ENCODE measurements around the gene CUX1.

CUX1 gene

DNA sequence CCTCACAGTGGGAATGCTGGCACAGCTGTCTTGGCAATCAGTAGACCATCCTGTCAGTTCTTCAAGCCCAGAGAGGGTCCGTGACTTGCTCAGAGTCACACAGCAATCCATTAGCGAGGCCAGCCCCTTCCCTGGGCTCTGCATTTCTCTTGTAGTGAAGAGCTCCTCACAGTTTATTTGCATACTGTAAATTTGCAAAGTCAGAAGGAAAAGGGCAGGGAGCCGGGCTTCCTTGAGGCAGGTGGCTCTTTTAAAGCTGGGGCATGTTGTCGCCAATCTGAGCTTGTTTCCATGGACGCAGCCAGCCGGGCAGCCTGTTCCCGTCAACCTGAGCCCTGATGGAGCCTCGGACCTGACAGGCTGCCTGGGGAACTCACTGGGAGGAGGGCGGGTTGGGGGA is 123.4 kb downstream of the CUX1 start:
- H3K4me3 ChIP-seq (ENCODE audit: low read depth, low read length), result no peak overlapping the region
- TF ChIP-seq ZNF776 (tag by site-specific recombination; IDR thresholded peaks at IDR 0.05; ENCODE audit: borderline replicate concordance) (no peak), ZNF768 (tag by site-specific recombination; IDR thresholded peaks at IDR 0.05) (peak; percentile 68; the same call in 1 of the 2 replicates)
- H3K27ac ChIP-seq (ENCODE audit: extremely low read depth, low read depth, low read length), result no peak overlapping the region
- H3K9me3 ChIP-seq (ENCODE audit: control insufficient read depth, insufficient read depth, low read depth, low read length), result no peaks in the 10 kb centered on the region
- no peaks in the 10 kb centered on the region for H3K36me3 ChIP-seq (ENCODE audit: control insufficient read depth in 2 of 2, insufficient read depth in 1 of 2, low read length in 2 of 2)
- ChIA-PET CTCF (interaction anchor here (0.6 to 1.1 kb wide), 3 partner anchors 14 to 244 kb away, joined by 3 read pairs; no protein-coding TSS in a partner anchor), POLR2A (no interaction called here)
- H3K4me1 ChIP-seq (ENCODE audit: control insufficient read depth, insufficient read depth, low read length), result peaks cover 3% of the 10 kb centered on the region; the same call in 1 of the 2 replicates

DNA sequence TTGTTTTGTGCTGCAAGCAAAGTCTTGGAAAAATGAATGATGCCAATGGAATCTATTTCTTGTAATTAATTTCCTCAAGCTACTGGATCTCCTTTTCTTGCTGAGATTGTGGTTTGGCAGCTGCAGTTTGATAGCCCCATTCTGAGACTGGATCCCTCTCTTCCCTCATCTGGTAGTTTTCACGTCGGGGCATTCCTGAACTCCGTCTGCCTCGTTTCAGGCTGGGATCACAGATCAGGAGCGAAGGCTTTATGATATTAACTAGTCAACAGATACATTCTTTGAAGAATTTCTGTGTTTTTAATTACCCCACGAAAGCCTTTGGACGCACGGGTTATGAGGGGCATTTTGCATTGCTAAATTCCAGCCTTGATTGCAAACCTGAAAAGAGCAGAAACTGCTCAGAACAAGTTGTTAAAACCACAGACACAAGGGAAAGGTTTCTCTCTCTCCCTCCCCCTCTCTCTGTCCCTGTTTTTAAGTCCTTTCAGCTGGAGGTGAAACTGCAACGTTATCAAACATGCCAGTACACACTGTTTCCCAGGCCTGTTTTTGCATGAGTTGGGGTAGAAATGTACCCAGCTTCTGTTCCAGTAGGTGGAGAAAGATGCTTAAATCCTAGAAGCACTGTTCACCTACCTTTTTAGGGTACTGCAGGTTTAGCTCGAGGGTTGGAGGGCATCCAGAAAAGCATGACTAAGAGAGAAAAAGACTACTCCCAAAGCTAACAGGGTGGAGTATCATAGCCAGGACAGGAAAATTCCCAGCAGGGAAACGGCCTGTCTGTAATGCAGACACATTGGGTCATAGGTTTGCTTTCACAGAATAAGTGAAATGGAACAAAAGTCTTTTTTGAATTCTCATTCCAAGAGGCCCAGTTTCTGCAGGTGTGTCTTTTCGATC is 124.3 kb downstream of the CUX1 start:
- Histone ChIP-seq H3K4me1 (ENCODE audit: control insufficient read depth, insufficient read depth, low read length) (peaks cover 3% of the 10 kb centered on the region; the same call in 1 of the 2 replicates), H3K9me3 (ENCODE audit: control insufficient read depth, insufficient read depth, low read depth, low read length) (no peaks in the 10 kb centered on the region), H3K27ac (ENCODE audit: extremely low read depth, low read depth, low read length) (no peak overlapping the region), H3K4me3 (ENCODE audit: low read depth, low read length) (no peak overlapping the region), H3K36me3 (ENCODE audit: control insufficient read depth in 2 of 2, insufficient read depth in 1 of 2, low read length in 2 of 2) (no peaks in the 10 kb centered on the region)
- CTCF ChIA-PET, result interaction anchor here (1.1 kb wide), 2 partner anchors 14 to 119 kb away, joined by 3 read pairs; no protein-coding TSS in a partner anchor
- TF ChIP-seq ZNF660 (tag by site-specific recombination; IDR thresholded peaks at IDR 0.05) (peak; percentile 99), ZNF600 (tag by site-specific recombination; IDR thresholded peaks at IDR 0.05) (peak; percentile 59; the same call in 1 of the 2 replicates), ZNF366 (tag by site-specific recombination; conservative IDR thresholded peaks at IDR 0.05) (no peak), EGR2 (tag by site-specific recombination; IDR thresholded peaks at IDR 0.05; ENCODE audit: low read depth) (no peak), KLF10 (tag by site-specific recombination; IDR thresholded peaks at IDR 0.05) (no peak), OSR2 (tag by site-specific recombination; IDR thresholded peaks at IDR 0.05) (peak; percentile 36), PRDM1 (tag by site-specific recombination; IDR thresholded peaks at IDR 0.05) (peak; percentile 73), KLF1 (tag by site-specific recombination; IDR thresholded peaks at IDR 0.05) (peak; percentile 60; the same call in 1 of the 2 replicates), FEZF1 (tag by site-specific recombination; IDR thresholded peaks at IDR 0.05) (peak; percentile 37; the same call in 1 of the 2 replicates), ZNF341 (tag by site-specific recombination; IDR thresholded peaks at IDR 0.05; ENCODE audit: low read depth) (no peak), SALL2 (tag by site-specific recombination; IDR thresholded peaks at IDR 0.05; ENCODE audit: borderline replicate concordance) (no peak), ZNF114 (tag by site-specific recombination; IDR thresholded peaks at IDR 0.05) (no peak), ZBTB17 (tag by site-specific recombination; IDR thresholded peaks at IDR 0.05) (peak; percentile 35), MEIS1 (CRISPR knock-in tag; IDR thresholded peaks at IDR 0.05; ENCODE audit: borderline replicate concordance) (no peak), SP7 (tag by site-specific recombination; IDR thresholded peaks at IDR 0.05) (0 out of 2 replicates have a peak, but pooled peaks have one; percentile 16), ZNF157 (tag by site-specific recombination; IDR thresholded peaks at IDR 0.05) (no peak), ZNF394 (tag by site-specific recombination; IDR thresholded peaks at IDR 0.05; ENCODE audit: borderline replicate concordance) (peak; percentile 17; the same call in 1 of the 2 replicates)
- TF ChIP-seq, protein P1, sequence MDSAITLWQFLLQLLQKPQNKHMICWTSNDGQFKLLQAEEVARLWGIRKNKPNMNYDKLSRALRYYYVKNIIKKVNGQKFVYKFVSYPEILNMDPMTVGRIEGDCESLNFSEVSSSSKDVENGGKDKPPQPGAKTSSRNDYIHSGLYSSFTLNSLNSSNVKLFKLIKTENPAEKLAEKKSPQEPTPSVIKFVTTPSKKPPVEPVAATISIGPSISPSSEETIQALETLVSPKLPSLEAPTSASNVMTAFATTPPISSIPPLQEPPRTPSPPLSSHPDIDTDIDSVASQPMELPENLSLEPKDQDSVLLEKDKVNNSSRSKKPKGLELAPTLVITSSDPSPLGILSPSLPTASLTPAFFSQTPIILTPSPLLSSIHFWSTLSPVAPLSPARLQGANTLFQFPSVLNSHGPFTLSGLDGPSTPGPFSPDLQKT (IDR thresholded peaks at IDR 0.05; ENCODE audit: borderline replicate concordance, low read depth, low read length), result no peak
- TF ChIP-seq, protein P2, sequence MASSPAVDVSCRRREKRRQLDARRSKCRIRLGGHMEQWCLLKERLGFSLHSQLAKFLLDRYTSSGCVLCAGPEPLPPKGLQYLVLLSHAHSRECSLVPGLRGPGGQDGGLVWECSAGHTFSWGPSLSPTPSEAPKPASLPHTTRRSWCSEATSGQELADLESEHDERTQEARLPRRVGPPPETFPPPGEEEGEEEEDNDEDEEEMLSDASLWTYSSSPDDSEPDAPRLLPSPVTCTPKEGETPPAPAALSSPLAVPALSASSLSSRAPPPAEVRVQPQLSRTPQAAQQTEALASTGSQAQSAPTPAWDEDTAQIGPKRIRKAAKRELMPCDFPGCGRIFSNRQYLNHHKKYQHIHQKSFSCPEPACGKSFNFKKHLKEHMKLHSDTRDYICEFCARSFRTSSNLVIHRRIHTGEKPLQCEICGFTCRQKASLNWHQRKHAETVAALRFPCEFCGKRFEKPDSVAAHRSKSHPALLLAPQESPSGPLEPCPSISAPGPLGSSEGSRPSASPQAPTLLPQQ (tag by site-specific recombination; IDR thresholded peaks at IDR 0.05), result no peak
- TF ChIP-seq, protein P3, sequence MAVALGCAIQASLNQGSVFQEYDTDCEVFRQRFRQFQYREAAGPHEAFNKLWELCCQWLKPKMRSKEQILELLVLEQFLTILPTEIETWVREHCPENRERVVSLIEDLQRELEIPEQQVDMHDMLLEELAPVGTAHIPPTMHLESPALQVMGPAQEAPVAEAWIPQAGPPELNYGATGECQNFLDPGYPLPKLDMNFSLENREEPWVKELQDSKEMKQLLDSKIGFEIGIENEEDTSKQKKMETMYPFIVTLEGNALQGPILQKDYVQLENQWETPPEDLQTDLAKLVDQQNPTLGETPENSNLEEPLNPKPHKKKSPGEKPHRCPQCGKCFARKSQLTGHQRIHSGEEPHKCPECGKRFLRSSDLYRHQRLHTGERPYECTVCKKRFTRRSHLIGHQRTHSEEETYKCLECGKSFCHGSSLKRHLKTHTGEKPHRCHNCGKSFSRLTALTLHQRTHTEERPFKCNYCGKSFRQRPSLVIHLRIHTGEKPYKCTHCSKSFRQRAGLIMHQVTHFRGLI (tag by site-specific recombination; IDR thresholded peaks at IDR 0.05), result no peak
- POLR2A ChIA-PET, result interaction anchor here (0.6 kb wide), 1 partner anchor 54 kb away, joined by 5 read pairs; no protein-coding TSS in a partner anchor
